Activated CD4-positive, CD25-positive, alpha-beta regulatory T cell treated with anti-CD3 and anti-CD28 coated beads, Interleukin-2, amount 50 U/mL, for 24 hours (primary cell): Measurements from ENCODE around the gene CTSD.

Source experiments
- ATAC-seq, 2 donors: fragments of 150-1000 bp; cut with Tn5 transposase; one replicate each; pipeline ENCODE4 v1.10.0; 2021; ENCODE audit warnings: mild to moderate bottlenecking in 1 of 2, moderate library complexity in 1 of 2

CTSD gene

GRCh38 chr11:1743585-1744136 lies 20.1 kb downstream of the CTSD start:
- ATAC-seq = no peak

DNA sequence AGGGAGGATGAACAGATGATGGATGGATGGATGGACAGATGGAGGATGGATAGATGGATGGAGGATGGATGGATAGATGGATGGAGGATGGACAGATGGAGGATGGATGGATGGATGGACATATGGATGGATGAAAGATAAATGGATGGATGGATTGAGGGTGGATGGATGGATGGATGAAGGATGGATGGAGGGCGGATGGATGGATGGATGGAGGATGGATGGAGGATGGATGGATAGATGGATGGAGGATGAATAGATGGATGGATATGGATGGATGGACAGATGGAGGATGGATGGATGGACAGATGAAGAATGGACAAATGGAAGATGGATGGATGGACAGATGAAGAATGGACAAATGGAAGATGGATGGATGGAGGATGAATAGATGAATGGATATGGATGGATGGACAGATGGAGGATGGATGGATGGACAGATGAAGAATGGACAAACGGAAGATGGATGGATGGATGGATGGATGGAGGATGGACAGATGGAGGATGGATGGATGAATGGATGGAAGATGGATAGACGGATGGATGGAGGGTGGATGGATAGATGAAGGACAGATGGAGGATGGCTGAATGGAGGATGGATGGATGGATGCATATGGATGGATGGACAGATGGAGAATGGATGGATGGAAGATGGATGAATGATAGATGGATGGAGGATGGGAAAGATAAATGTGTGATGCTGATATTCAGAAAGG lies 20.7 kb downstream of the CTSD start:
- ATAC-seq = no peak

DNA sequence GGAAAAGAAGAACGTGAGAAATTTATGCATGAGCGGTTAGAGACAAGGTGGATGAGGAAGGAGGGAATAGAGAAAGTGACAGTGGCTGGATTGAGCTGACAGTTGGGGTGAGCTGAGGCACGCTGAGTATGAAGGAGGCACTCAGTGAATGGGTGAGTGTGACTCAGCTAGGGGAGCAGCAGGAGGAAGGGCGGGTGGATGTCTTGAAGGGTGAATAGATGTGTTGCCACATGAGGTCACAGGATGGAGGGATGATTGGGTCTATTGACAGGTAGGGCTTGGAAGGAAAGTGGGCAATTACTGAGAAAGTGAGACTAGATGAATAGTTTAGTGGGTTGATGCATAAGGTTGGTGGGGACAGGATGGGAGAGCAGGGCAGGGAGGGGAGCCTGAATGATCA lies 21.4 kb downstream of the CTSD start:
- ATAC-seq = no peak

- ATAC-seq = no peak
These were observed 22.0 kb downstream of the CTSD start for GRCh38 chr11:1741741-1742140.

- ATAC-seq = no peak
These were observed 22.8 kb downstream of the CTSD start for GRCh38 chr11:1740786-1741530.

DNA sequence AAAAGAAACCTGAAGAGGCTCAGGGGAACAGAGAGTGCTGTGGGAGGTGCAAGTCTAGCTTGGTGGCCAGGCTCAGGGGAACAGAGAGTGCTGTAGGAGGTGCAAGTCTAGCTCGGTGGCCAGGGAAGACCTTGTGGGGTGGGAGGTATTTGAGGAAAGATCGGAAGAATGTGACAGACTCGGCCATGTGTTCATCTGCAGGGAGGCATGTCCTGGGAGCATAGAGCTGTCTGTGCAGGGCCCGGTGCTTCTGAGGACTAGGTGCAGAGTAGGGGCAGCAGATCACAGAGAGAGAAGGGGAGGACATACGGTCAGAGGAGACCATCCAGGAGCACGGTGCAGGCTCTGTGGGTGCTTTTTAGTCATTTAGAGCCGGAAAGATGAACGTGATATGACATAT lies 24.2 kb downstream of the CTSD start:
- no peak for ATAC-seq

DNA sequence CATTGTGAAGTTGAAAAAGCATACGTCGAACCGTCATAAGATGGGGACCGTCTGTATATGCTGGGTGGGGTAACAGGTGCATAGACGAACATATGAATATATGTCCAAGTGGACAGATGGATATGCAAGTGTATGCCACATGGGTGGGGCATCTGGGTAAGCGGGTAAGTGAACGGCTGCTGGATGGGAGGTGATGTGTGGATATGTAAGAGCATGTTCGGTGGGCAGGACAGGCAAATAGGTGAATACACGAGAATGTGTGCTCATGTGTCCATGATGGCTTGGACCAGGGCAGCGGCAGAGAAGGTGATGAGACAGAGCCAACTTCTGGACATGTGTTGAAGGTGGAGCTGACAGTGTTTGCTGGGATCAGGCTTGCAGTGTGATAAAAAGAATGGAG lies 25.3 kb downstream of the CTSD start:
- ATAC-seq = no peak

DNA sequence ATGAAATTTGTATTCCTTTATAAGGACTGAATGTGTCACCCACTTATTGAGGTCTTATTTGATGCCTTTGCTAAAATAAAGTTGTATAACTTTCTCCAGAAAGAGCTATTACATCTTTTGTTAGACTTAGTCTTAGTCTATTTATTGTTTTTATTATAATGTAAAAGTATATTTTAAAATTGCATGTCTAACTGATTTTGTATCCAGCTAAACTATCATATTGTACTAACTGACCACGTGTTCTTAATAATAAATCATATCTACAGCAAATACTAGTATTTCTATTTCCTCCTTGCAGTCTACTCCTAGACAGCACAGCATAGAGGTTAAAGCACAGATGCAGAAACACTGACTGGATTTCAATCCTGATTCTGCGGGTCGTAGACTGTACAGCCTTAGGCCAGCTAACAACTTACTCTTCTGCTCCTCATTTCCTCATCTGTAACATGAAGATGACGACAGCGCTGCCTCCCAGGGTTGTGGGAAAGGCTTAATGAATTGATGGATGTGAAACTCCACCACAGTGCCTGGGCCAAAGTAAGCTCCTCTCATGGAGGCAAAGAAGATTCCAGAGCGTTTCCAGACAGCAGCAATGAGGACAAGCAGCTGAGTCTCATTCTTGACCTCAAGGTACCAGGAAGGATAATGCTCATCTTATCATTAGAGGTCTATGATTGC lies 26.5 kb downstream of the CTSD start:
- no peak for ATAC-seq

DNA sequence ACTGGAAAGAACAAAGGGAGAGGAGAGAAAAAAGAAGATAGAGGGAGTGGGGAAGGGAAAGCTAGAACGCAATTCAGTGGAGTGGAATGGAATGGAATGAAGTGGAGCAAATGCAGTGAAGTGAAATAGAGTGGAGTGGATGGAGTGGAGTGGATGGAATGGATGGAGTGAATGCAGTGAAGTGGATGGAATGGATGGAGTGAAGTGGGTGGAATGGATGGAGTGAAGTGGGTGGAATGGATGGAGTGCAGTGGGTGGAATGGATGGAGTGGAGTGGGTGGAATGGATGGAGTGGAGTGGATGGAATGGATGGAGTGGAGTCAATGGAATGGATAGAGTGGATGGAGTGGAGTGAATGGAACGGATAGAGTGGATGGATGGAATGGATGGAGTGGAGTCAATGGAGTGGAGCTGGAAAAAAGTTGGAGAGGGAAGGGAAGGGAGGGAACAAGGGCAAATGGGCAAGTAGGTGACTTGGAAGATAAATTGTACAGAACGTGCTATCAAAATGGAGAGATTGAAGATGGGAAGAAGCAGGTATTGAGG lies 27.2 kb downstream of the CTSD start:
- no peak for ATAC-seq

- ATAC-seq = no peak
These were observed 28.5 kb downstream of the CTSD start for GRCh38 chr11:1735271-1735670.

GRCh38 chr11:1734641-1735081 lies 29.1 kb downstream of the CTSD start:
- ATAC-seq = no peak

GRCh38 chr11:1733716-1734640 lies 29.7 kb downstream of the CTSD start:
- ATAC-seq = no peak

DNA sequence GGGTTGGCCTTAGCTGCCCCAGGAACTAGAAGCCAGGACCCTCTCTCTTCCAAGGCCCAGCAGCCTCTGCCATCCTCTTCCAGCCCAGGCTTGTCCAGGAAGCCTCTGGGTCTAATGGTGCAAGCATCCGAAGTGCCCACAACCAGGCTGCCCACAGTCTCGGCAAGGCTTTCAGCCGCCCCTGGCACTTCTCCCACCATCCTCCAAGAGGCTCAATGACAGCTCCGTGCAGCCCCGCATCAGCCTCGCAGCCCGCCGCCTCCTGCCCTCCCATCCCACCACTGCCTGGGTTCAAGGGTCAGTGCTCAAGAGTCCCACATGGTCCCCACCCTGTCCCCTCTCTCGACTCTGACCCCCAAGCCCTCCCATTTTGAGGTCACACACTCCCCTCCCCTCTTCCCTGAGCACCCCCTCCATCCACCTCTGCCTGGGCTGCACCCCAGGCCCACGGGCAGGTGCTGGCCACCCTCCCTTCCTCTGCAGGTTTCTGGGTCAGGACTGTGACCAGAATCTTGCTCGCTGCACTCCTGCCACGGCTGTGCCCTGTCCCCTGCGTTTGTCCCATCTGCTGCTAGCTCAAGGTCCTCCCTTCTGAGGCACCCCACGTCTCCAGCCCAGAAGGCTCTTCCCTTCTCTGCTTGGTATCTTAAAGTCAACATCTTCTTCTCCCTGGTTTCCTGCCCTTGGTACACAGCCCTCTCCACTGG lies 30.6 kb downstream of the CTSD start:
- ATAC-seq = no peak

DNA sequence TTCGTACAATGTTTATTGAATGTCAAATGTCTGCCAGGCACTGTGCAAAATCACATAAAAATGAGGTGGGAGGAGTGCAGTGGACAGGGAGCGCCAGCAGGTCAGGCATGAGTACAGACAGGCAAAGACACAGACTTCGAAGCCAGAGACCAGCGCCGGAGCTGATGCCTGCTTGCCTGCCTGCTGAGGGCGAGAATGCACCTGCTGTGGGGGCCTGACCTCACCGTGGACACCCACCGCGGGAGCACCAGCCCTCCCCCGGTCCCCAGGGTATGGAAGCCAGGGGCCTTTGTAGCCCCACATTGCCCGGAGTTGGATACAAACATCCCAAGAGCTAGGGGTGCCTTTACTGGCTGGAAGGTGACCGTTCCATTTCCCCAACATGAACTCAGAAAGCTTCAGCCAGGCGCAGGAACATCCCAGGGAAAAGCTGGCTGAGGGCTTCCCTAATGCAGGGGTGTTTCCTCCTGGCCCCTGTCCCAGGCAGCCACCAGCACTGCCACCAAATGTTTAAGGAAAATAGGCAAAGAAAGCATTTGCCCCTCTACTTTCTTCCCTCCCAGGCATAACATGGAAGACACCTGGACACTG lies 31.2 kb downstream of the CTSD start:
- ATAC-seq = no peak

DNA sequence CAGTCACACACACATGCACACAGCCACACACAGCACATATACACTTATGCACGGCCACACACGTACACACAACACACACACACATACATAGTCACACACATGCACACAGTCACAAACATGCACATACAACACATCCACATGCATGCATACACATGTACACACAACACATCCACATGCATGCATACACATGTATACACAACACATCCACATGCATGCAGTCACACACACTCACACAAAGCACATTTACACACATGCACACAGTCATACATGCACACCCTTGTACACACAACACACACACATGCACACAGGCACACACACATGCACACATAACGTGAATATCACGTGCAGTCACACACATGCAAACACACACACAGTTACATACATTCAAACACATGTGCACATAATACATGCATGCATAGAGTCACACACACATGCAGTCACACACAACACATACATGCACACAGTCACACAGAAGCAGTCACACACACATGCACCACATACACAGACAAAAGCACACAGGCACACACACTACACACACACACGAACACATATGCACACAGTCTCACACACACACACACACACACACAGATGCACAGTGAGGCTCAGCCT lies 32.2 kb downstream of the CTSD start:
- no peak for ATAC-seq

DNA sequence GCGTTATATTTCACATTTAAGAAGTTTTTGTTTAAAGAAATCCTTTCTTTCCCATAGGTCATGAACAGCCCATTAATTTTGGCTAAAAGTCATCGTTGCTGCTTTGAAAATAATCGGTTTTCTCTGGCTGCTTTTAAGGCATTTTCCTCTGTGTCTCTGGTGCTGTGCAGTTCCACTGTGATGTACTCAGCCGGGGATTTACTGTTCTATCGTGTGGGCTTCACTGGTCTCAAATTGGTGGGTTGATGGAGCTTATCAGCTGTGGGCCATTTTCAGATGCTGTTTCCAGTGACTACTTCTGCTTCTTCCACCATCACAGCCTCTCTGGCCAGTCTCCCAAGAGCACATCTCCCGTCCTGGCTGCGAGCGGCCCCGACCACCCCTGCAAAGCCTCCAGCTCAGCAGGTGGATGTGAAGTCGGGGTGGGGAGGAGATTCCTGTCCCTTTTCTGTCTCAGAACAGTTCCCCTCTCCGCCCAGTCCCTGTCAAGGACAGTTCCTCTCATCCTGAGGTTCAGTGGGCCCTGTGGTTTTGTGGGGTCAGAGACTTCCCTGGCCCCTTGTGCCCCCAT lies 33.6 kb downstream of the CTSD start:
- no peak for ATAC-seq

- ATAC-seq = no peak
These were observed 34.1 kb downstream of the CTSD start for GRCh38 chr11:1729692-1730011.

- no peak for ATAC-seq
These were observed 34.6 kb downstream of the CTSD start for GRCh38 chr11:1728931-1729691.

DNA sequence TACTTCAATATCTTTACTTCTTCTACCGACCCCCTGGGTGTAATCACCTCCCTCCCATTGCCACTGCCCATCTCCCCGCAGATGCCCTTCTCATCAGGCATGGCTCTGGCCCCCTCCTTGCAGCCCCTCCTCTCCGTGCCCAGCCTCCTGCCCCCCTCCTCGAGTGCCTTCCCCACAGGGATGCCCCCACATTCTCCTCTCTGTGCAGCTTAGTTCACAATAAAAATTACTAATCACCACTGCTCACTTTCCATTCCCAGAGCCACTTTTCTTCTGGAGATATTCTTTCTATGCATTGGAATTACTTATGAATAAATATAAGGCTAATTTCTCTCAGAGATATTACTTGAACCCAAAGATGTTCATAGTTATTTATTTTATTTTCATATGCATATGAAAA lies 35.4 kb downstream of the CTSD start:
- no peak for ATAC-seq

DNA sequence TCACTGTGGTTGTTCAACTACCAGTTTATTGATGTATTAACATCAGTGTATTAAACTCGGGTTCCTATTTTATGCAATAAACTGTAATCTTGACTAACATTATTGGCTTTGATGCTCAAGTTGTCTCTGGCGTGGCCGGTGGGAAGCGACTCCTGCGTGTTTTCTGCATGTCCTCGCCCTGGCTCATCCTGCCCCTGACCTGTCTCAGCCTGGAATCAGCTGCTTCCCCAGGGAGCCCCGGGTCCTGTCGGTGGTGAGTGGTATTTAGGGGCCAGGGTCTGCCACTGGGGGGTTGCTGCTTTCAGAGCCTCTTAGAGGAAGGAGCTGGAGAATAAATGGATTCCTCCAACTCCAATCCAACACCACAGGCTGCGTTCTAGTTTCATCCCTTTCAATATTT lies 35.9 kb downstream of the CTSD start:
- ATAC-seq = no peak
